ENCODE measurements around the gene LAMB2. TPM values are rescaled to one million over a fixed set of nuclear protein-coding genes. Genes with fewer than 3 reads are reported as not detected.
A peak's percentile ranks its signal among the peaks of the same experiment; 100 is the strongest.

LAMB2 gene
- polyA plus RNA-seq, 1 donor (not counting 4 experiments of a cell fraction or from before 2014, with no cell fraction given) = 108 TPM

- peak; percentile 75 for FAIRE-seq
- Histone ChIP-seq H3K9me1 (ENCODE audit: control insufficient read depth, extremely low read depth, insufficient read depth, low read length) (no peaks in the 10 kb centered on the region), H3K36me3 (ENCODE audit: control insufficient read depth in 2 of 2, extremely low read depth in 1 of 2, insufficient read depth in 2 of 2, low read length in 2 of 2) (peaks cover 17 to 27% of the 10 kb centered on the region in 2 experiments), H3K27ac (ENCODE audit: control insufficient read depth, insufficient read depth, low read length) (peak within 1 kb of the TSS; percentile 86), H4K20me1 (ENCODE audit: control insufficient read depth, extremely low read depth, insufficient read depth, low read length) (no peaks in the 10 kb centered on the region), H2AFZ (ENCODE audit: control insufficient read depth, low read length) (peak within 1 kb of the TSS; percentile 88), H3K79me2 (ENCODE audit: control insufficient read depth, insufficient read depth, low read length) (peaks cover 42% of the 10 kb centered on the region), H3K4me2 (ENCODE audit: control insufficient read depth, extremely low read depth, insufficient read depth, low read depth, low read length) (peak within 1 kb of the TSS; percentile 92), H3K9ac (ENCODE audit: control insufficient read depth, extremely low read depth, insufficient read depth, low read length) (peak within 1 kb of the TSS; percentile 94), H3K27me3 (ENCODE audit: control insufficient read depth, extremely low read depth, insufficient read depth, low read length) (no peaks in the 10 kb centered on the region), H3K4me1 (ENCODE audit: control insufficient read depth, extremely low read depth, insufficient read depth, low read length) (peaks cover 13% of the 10 kb centered on the region), H3K4me3 (ENCODE audit: control insufficient read depth in 2 of 3, extremely low read depth in 1 of 3, insufficient read depth in 2 of 3, low read depth in 1 of 3, low read length in 3 of 3) (peak within 1 kb of the TSS; percentile 58 to 96 (median 80)), H3K9me3 (ENCODE audit: control insufficient read depth, low read depth, low read length) (no peaks in the 10 kb centered on the region)
- DNase-seq (ENCODE audit: low read depth, low spot score) = peak; percentile 81
- dilution Hi-C loops (cut with MboI; ENCODE audit: extremely low pct_ligation_motif_present, low sequenced_read_pairs) = no loop called here
- TF ChIP-seq, protein P1, sequence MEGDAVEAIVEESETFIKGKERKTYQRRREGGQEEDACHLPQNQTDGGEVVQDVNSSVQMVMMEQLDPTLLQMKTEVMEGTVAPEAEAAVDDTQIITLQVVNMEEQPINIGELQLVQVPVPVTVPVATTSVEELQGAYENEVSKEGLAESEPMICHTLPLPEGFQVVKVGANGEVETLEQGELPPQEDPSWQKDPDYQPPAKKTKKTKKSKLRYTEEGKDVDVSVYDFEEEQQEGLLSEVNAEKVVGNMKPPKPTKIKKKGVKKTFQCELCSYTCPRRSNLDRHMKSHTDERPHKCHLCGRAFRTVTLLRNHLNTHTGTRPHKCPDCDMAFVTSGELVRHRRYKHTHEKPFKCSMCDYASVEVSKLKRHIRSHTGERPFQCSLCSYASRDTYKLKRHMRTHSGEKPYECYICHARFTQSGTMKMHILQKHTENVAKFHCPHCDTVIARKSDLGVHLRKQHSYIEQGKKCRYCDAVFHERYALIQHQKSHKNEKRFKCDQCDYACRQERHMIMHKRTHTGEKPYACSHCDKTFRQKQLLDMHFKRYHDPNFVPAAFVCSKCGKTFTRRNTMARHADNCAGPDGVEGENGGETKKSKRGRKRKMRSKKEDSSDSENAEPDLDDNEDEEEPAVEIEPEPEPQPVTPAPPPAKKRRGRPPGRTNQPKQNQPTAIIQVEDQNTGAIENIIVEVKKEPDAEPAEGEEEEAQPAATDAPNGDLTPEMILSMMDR (optimal IDR thresholded peaks at IDR 0.05 in 1 of 3, IDR thresholded peaks at IDR 0.05 in 1 of 3, conservative IDR thresholded peaks at IDR 0.05 in 1 of 3; ENCODE audit: extremely low read depth in 1 of 3, insufficient read depth in 2 of 3, low read length in 3 of 3) = peak; percentile 65 to 70 (median 69)
- TF ChIP-seq EZH2 (IDR thresholded peaks at IDR 0.05; ENCODE audit: low read length) = no peak
Measured at GRCh38 chr3:49093853-49094767, 38.7 kb downstream of the LAMB2 start, which contains the start of gene QRICH1. QRICH1 (minus strand) TSS chr3:49094071; CDS start chr3:49077017, 17,054 bp downstream.

DNA sequence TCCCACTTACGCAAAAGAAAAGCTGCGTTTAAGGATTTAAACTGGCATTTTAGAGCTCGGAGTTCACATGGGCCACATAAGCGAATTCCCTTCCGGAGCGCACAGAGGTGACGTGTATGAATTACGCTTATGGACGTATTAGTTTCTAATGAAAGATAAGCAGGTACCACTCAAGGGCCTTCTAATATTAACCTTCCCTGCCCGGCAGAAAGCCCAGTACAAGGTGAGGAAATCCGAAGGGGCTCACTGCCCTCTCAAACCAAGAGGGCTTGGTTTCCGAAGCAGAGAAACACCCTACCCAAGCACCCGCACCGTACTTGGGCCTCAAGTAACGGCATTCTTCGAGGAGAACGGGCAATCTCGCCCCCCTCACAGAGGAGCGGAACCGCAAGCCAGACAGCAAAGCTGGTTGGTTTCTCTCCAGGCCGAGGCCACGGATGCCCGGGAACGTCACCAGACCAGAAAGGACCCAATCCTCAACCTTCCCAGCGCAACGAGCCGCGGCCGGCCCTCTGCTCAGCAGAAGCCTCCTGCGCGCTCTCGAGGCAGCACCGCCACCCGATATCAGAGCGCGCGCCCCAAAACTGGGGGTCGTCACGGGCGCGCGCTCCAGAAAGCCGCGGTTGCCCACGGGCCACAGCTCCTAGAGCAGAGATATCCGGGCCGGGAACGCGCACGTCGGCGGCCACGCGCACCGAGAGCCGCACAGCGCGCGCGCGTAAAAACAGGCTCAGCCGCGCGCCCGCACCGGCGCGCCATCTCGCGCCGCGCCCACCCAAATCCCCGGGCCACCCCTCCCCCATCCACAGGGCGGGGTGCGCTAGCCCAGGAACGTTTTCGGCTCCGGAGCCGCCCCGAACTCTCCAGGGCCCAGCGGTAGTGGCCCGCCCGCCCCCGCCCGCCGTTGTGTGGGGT is 39.7 kb downstream of the LAMB2 start:
- Histone ChIP-seq H3K9me1 (ENCODE audit: control insufficient read depth, extremely low read depth, insufficient read depth, low read length) (no peaks in the 10 kb centered on the region), H3K4me2 (ENCODE audit: control insufficient read depth, extremely low read depth, insufficient read depth, low read depth, low read length) (peak overlapping the region; percentile 92), H3K36me3 (ENCODE audit: control insufficient read depth in 2 of 2, extremely low read depth in 1 of 2, insufficient read depth in 2 of 2, low read length in 2 of 2) (peaks cover 9 to 19% of the 10 kb centered on the region in 2 experiments), H2AFZ (ENCODE audit: control insufficient read depth, low read length) (peak overlapping the region; percentile 1), H3K9me3 (ENCODE audit: control insufficient read depth, low read depth, low read length) (no peaks in the 10 kb centered on the region), H3K4me1 (ENCODE audit: control insufficient read depth, extremely low read depth, insufficient read depth, low read length) (peaks cover 13% of the 10 kb centered on the region), H3K27ac (ENCODE audit: control insufficient read depth, insufficient read depth, low read length) (peak overlapping the region; percentile 86), H3K9ac (ENCODE audit: control insufficient read depth, extremely low read depth, insufficient read depth, low read length) (peak overlapping the region; percentile 94), H4K20me1 (ENCODE audit: control insufficient read depth, extremely low read depth, insufficient read depth, low read length) (no peaks in the 10 kb centered on the region), H3K27me3 (ENCODE audit: control insufficient read depth, extremely low read depth, insufficient read depth, low read length) (no peaks in the 10 kb centered on the region), H3K4me3 (ENCODE audit: control insufficient read depth in 2 of 3, extremely low read depth in 1 of 3, insufficient read depth in 2 of 3, low read depth in 1 of 3, low read length in 3 of 3) (peak overlapping the region; percentile 58 to 96 (median 80)), H3K79me2 (ENCODE audit: control insufficient read depth, insufficient read depth, low read length) (peaks cover 51% of the 10 kb centered on the region)
- TF ChIP-seq EZH2 (IDR thresholded peaks at IDR 0.05; ENCODE audit: low read length) = no peak
- TF ChIP-seq, protein P1 (optimal IDR thresholded peaks at IDR 0.05 in 1 of 3, IDR thresholded peaks at IDR 0.05 in 1 of 3, conservative IDR thresholded peaks at IDR 0.05 in 1 of 3; ENCODE audit: extremely low read depth in 1 of 3, insufficient read depth in 2 of 3, low read length in 3 of 3) = no peak
- dilution Hi-C loops (cut with MboI; ENCODE audit: extremely low pct_ligation_motif_present, low sequenced_read_pairs) = no loop called here
- FAIRE-seq (no peak), DNase-seq (ENCODE audit: low read depth, low spot score) (peak; percentile 45)

All from keratinocyte (primary cell).